ENCODE data around the gene SLC6A7. TPM values are rescaled to one million over a fixed set of nuclear protein-coding genes. Genes with fewer than 3 reads are reported as not detected.

The SLC6A7 gene
- total RNA-seq, 2 experiments from 2014 or later = not detected

DNA sequence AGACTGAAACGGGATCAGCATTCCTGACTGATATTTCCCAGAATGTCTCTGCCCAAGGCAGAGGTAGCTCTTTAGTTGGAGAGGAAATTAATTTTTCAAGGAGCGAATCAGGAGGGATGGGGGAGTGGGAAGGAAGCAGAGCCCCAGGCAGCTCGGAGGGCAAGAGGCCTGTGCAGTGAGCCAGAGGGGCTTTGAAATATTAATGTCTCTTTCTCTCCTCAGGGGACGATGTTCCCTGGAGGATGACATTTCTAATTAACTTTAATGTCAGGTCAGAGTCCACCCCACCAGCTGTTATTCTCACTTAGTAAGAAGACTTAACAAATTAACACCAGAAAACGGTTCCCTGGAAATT is 45.6 kb downstream of the SLC6A7 start:
- no peaks in the 10 kb centered on the region for H3K36me3 Mint-ChIP-seq (ENCODE audit: low read depth)
- H3K27me3 Mint-ChIP-seq (ENCODE audit: low read depth) = no peaks in the 10 kb centered on the region
- no peaks in the 10 kb centered on the region for H3K9me3 Mint-ChIP-seq
- no peak overlapping the region for H3K4me3 Mint-ChIP-seq
- DNase-seq = no peak
- CTCF ChIA-PET = interaction anchor here (0.6 to 1.4 kb wide), 2 partner anchors 35 to 78 kb away, joined by 3 read pairs; no protein-coding TSS in a partner anchor
- H3K27ac Mint-ChIP-seq = no peak overlapping the region
- intact Hi-C loops (cut with micrococcal nuclease) = no loop called here
- no peaks in the 10 kb centered on the region for H3K4me1 Mint-ChIP-seq (ENCODE audit: low read depth)

DNA sequence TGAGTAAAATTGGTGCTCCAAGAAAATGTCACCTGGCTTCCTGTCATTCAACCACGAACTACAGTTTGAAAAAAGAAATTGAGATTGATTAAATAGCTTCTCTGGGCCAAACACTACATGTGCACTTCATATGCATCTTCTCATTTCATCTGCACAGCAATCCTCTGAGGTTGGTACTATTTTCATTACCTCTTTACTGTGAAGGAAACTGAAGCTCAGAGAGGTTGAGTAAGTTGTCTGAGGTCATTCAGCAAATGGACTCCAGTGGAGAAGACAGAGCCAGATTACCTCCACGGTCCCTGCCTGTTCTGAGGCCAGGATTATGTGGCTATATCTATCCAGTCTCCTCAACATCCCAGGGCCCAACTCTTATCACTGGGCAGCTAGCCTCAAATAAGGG is 46.5 kb downstream of the SLC6A7 start:
- CTCF ChIA-PET = interaction anchor here (1.1 kb wide), 1 partner anchor 112 kb away, joined by 4 read pairs; no protein-coding TSS in a partner anchor
- H3K36me3 Mint-ChIP-seq (ENCODE audit: low read depth) = no peaks in the 10 kb centered on the region
- intact Hi-C loops (cut with micrococcal nuclease) = no loop called here
- H3K27ac Mint-ChIP-seq = no peak overlapping the region
- DNase-seq = no peak
- no peaks in the 10 kb centered on the region for H3K4me1 Mint-ChIP-seq (ENCODE audit: low read depth)
- no peaks in the 10 kb centered on the region for H3K9me3 Mint-ChIP-seq
- H3K4me3 Mint-ChIP-seq = no peak overlapping the region
- no peaks in the 10 kb centered on the region for H3K27me3 Mint-ChIP-seq (ENCODE audit: low read depth)

GRCh38 chr5:150236981-150237754 is 47.3 kb downstream of the SLC6A7 start:
- no peaks in the 10 kb centered on the region for H3K27me3 Mint-ChIP-seq (ENCODE audit: low read depth)
- no peaks in the 10 kb centered on the region for H3K36me3 Mint-ChIP-seq (ENCODE audit: low read depth)
- intact Hi-C loops (cut with micrococcal nuclease) = no loop called here

DNA sequence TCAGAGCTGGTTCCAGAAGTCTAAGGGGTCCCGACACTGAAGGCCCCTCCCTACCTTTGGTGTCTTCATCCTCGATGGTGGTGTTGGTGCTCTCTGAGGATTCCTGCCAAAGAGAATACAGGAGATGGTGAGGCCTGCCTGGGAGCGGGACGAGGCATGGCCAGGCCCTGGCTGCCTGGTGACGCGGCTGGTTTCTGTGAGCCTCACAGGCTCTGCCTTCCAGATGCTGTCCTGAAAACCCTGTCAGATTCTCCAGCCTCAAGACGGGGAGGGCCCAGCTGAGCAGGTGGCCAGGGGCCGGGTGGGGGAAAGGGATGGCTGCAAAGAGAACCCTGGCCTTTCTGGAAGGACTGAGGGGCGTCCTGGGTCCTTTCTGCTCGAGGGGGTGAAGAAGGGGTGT is 48.8 kb downstream of the SLC6A7 start:
- Mint-ChIP-seq H3K27me3 (ENCODE audit: low read depth) (no peaks in the 10 kb centered on the region), H3K4me1 (ENCODE audit: low read depth) (no peaks in the 10 kb centered on the region), H3K9me3 (no peaks in the 10 kb centered on the region), H3K27ac (no peak overlapping the region), H3K36me3 (ENCODE audit: low read depth) (no peaks in the 10 kb centered on the region), H3K4me3 (no peak overlapping the region)
- CTCF ChIA-PET = no interaction called here
- DNase-seq = no peak
- intact Hi-C loops (cut with micrococcal nuclease) = no loop called here

More at GRCh38 chr5:150236981-150237754, 47.3 kb downstream of the SLC6A7 start:
- H3K27ac Mint-ChIP-seq = no peak overlapping the region
- CTCF ChIA-PET = interaction anchor here (0.6 to 1.1 kb wide), 2 partner anchors 111 to 357 kb away, joined by 3 to 4 read pairs; no protein-coding TSS in a partner anchor
- H3K9me3 Mint-ChIP-seq = no peaks in the 10 kb centered on the region
- H3K4me1 Mint-ChIP-seq (ENCODE audit: low read depth) = no peaks in the 10 kb centered on the region
- H3K4me3 Mint-ChIP-seq = no peak overlapping the region
- DNase-seq = no peak

DNA sequence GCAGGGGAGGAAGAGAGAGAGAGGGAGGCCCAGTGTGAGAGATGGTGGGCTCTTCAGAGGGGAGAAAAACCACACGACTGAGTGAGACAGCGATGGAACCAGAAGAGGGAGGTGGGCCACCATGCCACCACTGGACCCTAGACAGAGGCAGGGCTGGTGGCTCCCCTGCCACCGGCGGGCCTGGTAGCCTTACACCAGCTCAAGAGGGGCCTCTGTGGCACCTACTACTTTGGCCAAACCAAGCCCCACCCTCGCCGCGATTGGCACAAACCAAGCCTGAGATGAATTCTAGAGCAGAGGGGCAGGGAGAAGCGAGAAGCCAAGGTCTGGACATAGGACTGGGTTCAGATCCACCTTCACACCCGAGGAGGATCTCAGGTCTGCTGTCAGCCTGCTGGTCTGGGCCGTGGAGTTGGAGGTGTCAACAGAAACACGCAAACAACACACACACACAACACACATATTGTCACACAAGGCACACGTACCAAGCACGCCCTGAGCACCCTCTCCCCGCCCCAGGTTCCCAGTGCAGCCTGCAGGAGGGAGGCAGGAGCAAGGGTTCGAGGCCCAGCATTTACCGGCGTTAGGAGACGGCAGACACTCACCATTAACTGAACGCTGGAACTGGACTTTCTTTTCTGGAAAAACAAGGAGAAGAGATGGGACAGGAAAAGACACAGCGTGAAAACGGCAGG is 49.4 kb downstream of the SLC6A7 start:
- no peaks in the 10 kb centered on the region for H3K27me3 Mint-ChIP-seq (ENCODE audit: low read depth)
- no peaks in the 10 kb centered on the region for H3K9me3 Mint-ChIP-seq
- H3K4me3 Mint-ChIP-seq = no peak overlapping the region
- H3K4me1 Mint-ChIP-seq (ENCODE audit: low read depth) = no peaks in the 10 kb centered on the region
- CTCF ChIA-PET = no interaction called here
- no peaks in the 10 kb centered on the region for H3K36me3 Mint-ChIP-seq (ENCODE audit: low read depth)
- H3K27ac Mint-ChIP-seq = no peak overlapping the region
- DNase-seq = no peak
- intact Hi-C loops (cut with micrococcal nuclease) = no loop called here

GRCh38 chr5:150239794-150240122 is 49.9 kb downstream of the SLC6A7 start:
- intact Hi-C loops (cut with micrococcal nuclease) = no loop called here
- H3K27me3 Mint-ChIP-seq (ENCODE audit: low read depth) = no peaks in the 10 kb centered on the region

DNA sequence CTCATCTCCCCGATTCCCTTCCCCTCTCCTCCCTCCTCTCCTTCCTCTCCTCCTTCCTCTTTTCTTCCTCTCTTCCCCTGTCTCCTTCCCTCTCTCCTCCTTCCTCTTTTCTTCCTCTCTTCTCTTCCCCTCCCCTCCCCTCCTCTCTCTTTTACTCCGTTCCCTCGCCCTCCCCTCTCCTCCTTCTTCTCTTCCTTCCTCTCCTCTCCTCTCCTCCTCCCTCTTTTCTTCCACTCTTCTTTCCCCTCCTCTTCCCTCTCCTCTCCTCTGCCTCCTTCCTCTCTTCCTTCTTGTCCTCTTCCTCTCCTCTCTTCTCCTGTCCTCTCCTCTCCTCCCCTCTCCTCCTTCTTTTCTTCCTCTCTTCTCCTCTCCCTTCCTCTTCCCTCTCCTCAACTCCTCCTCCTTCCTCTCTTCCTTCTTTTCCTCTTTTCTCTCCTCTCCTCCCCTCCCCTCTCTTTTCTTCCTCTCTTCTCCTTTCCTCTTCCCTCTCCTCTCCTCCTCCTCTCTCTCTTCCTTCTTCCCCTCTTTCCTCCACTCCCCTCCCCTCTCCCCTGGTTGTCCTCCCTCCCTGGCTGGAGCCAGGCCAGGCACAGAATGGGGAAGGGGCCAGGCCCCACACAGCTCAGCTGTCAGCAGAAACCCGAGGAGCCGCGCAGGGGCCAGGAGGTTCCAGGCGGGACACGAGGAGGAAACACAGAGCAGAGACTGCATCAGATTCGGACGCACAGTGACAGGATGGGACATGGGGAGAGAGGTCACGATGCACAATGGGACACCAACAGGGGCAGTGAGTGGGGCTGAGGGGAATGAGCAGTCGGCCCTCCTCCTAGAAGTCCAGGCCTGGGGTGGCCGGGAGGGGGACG is 51.7 kb downstream of the SLC6A7 start:
- DNase-seq = no peak
- CTCF ChIA-PET = no interaction called here
- H3K36me3 Mint-ChIP-seq (ENCODE audit: low read depth) = no peaks in the 10 kb centered on the region
- H3K27ac Mint-ChIP-seq = no peak overlapping the region
- intact Hi-C loops (cut with micrococcal nuclease) = no loop called here
- no peaks in the 10 kb centered on the region for H3K9me3 Mint-ChIP-seq
- no peak overlapping the region for H3K4me3 Mint-ChIP-seq
- H3K27me3 Mint-ChIP-seq (ENCODE audit: low read depth) = no peaks in the 10 kb centered on the region
- H3K4me1 Mint-ChIP-seq (ENCODE audit: low read depth) = no peaks in the 10 kb centered on the region

More at GRCh38 chr5:150239794-150240122, 49.9 kb downstream of the SLC6A7 start:
- DNase-seq = no peak
- H3K9me3 Mint-ChIP-seq = no peaks in the 10 kb centered on the region
- CTCF ChIA-PET = no interaction called here
- no peaks in the 10 kb centered on the region for H3K36me3 Mint-ChIP-seq (ENCODE audit: low read depth)
- H3K27ac Mint-ChIP-seq = no peak overlapping the region
- H3K4me1 Mint-ChIP-seq (ENCODE audit: low read depth) = no peaks in the 10 kb centered on the region
- no peak overlapping the region for H3K4me3 Mint-ChIP-seq

DNA sequence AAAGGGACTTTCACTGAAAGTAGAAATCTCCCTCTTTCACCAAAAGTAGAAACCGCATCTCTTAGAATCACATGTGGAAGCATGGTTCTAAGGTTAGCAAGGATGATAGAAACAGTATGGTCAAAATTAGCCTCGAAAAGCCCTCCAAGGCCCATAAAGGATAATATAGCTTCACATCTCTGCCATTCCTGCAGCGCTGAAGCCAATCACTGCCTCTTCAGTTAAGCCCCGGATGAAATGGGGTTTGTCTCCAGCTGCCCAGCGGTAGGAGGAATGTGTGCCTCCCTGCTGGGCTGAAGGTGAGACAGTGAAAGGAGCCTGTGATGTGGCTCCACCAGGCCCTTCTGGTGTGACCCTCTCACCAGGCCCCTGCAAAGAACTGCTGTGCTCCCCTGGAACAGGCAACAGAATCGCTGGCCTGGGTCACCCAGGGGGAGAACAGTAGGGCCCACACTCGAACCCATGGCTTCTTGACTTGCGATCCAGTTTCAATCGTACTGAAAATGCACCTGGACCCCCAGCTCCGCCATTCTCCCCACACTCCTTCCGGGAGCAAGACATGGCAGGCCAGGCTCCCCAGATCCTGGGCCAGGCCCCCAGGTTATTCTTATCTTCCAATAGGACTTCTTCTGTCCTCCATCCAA is 52.5 kb downstream of the SLC6A7 start:
- CTCF ChIA-PET = no interaction called here

GRCh38 chr5:150243590-150243989 is 53.7 kb downstream of the SLC6A7 start:
- H3K27ac Mint-ChIP-seq = no peak overlapping the region
- intact Hi-C loops (cut with micrococcal nuclease) = no loop called here
- no peak for DNase-seq
- no peak overlapping the region for H3K4me3 Mint-ChIP-seq
- no peaks in the 10 kb centered on the region for H3K36me3 Mint-ChIP-seq (ENCODE audit: low read depth)
- no peaks in the 10 kb centered on the region for H3K9me3 Mint-ChIP-seq
- no peaks in the 10 kb centered on the region for H3K27me3 Mint-ChIP-seq (ENCODE audit: low read depth)
- CTCF ChIA-PET = no interaction called here
- no peaks in the 10 kb centered on the region for H3K4me1 Mint-ChIP-seq (ENCODE audit: low read depth)

More for the DNA sequence above, 52.5 kb downstream of the SLC6A7 start:
- intact Hi-C loops (cut with micrococcal nuclease) = no loop called here
- Mint-ChIP-seq H3K4me3 (no peak overlapping the region), H3K27ac (no peak overlapping the region), H3K4me1 (ENCODE audit: low read depth) (no peaks in the 10 kb centered on the region), H3K36me3 (ENCODE audit: low read depth) (no peaks in the 10 kb centered on the region), H3K9me3 (no peaks in the 10 kb centered on the region), H3K27me3 (ENCODE audit: low read depth) (no peaks in the 10 kb centered on the region)
- no peak for DNase-seq

DNA sequence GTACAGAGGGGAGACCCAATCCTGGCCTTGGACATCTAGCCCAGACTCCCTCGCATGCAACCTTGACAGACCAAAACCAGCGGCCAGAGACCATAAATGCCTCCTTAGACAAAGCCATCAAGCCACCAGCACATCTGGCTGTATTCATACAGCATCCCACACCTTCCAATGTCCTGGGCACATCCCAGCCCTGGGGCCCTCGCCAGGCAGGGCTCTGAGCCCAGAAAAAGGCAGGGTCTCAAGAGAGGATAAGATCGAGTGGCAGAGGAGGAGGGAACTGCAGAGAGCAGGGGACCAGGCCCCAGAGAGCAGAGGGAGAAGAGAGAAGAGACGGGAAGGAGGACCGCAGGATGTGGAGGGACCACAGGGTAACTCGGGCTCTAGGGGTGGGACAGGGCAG is 54.3 kb downstream of the SLC6A7 start:
- DNase-seq = no peak
- Mint-ChIP-seq H3K4me1 (ENCODE audit: low read depth) (no peaks in the 10 kb centered on the region), H3K36me3 (ENCODE audit: low read depth) (no peaks in the 10 kb centered on the region), H3K27me3 (ENCODE audit: low read depth) (no peaks in the 10 kb centered on the region), H3K9me3 (no peaks in the 10 kb centered on the region), H3K4me3 (no peak overlapping the region), H3K27ac (no peak overlapping the region)
- intact Hi-C loops (cut with micrococcal nuclease) = no loop called here
- CTCF ChIA-PET = no interaction called here

GRCh38 chr5:150245111-150245789 is 55.4 kb downstream of the SLC6A7 start:
- Mint-ChIP-seq H3K4me3 (no peak overlapping the region), H3K27me3 (ENCODE audit: low read depth) (no peaks in the 10 kb centered on the region), H3K27ac (no peak overlapping the region), H3K9me3 (no peaks in the 10 kb centered on the region), H3K4me1 (ENCODE audit: low read depth) (no peaks in the 10 kb centered on the region), H3K36me3 (ENCODE audit: low read depth) (no peaks in the 10 kb centered on the region)
- no peak for DNase-seq
- CTCF ChIA-PET = no interaction called here
- intact Hi-C loops (cut with micrococcal nuclease) = no loop called here

GRCh38 chr5:150245808-150246207 is 55.9 kb downstream of the SLC6A7 start:
- CTCF ChIA-PET = no interaction called here
- H3K4me3 Mint-ChIP-seq = no peak overlapping the region
- intact Hi-C loops (cut with micrococcal nuclease) = no loop called here

More at GRCh38 chr5:150245808-150246207, 55.9 kb downstream of the SLC6A7 start:
- Mint-ChIP-seq H3K4me1 (ENCODE audit: low read depth) (no peaks in the 10 kb centered on the region), H3K9me3 (no peaks in the 10 kb centered on the region), H3K27ac (no peak overlapping the region), H3K27me3 (ENCODE audit: low read depth) (no peaks in the 10 kb centered on the region), H3K36me3 (ENCODE audit: low read depth) (no peaks in the 10 kb centered on the region)
- DNase-seq = no peak
